Measurements from ENCODE around the gene NTMT1.

Gene NTMT1

DNA sequence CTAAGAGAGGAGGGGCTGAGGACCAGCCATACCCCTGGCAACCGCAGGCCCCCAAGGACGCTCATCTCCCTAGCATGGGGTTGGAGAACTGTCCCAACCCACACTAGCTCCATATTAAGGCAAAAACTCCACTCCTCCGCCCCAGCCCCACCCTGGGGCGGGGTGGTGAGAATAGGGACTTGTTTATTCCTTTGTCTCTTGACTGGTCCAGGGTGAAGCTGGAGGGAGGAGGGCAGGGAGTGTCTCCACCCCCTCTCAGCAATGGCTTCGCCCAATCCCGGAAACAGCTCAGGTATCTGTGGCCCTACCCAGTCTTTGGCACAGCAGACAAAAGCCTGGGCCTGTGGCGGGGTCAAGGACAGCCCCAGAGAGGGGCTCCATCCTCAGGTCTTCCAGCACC is 56.4 kb downstream of the NTMT1 start:
- no peak for DNase-seq

DNA sequence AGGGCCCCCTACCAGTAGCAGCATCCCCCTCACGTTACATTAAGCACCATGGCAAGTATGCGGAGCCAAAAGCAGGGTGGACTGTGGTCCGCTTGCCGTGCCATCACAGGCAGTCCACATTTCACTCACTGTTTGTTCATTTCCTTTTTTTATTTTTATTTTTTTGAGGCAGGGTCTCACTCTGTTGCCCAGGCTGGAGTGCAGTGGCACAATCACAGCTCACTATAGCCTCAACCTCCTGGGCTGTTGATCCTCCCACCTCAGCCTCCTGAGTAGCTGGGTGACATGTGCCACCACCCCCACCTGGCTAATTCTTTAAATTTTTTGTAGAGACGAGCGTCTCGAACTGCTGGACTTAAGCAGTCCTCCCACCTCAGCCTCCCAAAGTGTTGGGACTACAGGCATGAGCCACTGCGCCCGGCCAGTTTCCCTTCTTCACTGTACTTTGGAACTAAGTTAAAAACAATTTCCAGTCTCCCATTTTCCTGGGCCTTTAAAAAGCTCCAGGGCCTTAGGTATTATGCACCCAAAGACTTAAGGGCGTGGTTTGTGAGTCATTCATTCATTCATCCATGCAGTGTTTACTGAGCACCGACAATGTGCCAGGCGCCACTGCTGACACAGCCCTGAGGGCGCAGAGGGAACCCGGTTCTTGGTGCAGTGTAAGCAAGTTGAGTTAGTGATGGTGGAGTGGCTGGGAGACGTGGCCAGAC is 59.4 kb downstream of the NTMT1 start:
- no peak for DNase-seq
